ENCODE results near the gene SNRK. TPM values are rescaled to one million over a fixed set of nuclear protein-coding genes. Genes with fewer than 3 reads are reported as not detected.

SNRK gene
- total and polyA plus RNA-seq, 2 donors (not counting 3 experiments of a cell fraction or from before 2014, with no cell fraction given) = 43.3 to 99.9 TPM

- dilution Hi-C loops (cut with MboI; ENCODE audit: extremely low pct_ligation_motif_present, low sequenced_read_pairs) = no loop called here
- CTCF ChIA-PET = no interaction called here
- no peak for FAIRE-seq
These were observed 78.2 kb downstream of the SNRK start for GRCh38 chr3:43364494-43364893.

More at GRCh38 chr3:43364494-43364893, 78.2 kb downstream of the SNRK start:
- TF ChIP-seq POLR2AphosphoS5 (IDR thresholded peaks at IDR 0.05; ENCODE audit: insufficient read depth, low read depth, low read length) (no peak), CTCF (IDR thresholded peaks at IDR 0.05; ENCODE audit: extremely low read depth in 1 of 2, insufficient read depth in 1 of 2, low read depth in 1 of 2, low read length in 2 of 2) (no peak), FOS (IDR thresholded peaks at IDR 0.05; ENCODE audit: borderline replicate concordance, insufficient read depth, low read length) (no peak), MYC (IDR thresholded peaks at IDR 0.05; ENCODE audit: low read depth, low read length) (no peak), MAX (IDR thresholded peaks at IDR 0.05; ENCODE audit: insufficient read depth, insufficient read length) (no peak), JUN (IDR thresholded peaks at IDR 0.05; ENCODE audit: borderline replicate concordance, insufficient read depth, insufficient read length, low read depth) (no peak), GATA2 (IDR thresholded peaks at IDR 0.05; ENCODE audit: insufficient read depth, insufficient read length, low read depth, low read length) (no peak), POLR2A (IDR thresholded peaks at IDR 0.05; ENCODE audit: low read depth, low read length) (no peak)
- H3K9ac ChIP-seq (replicated peaks; ENCODE audit: extremely low read depth, insufficient read depth, low read length) = no peak overlapping the region
- no peaks in the 10 kb centered on the region for H4K20me1 ChIP-seq (replicated peaks; ENCODE audit: control insufficient read depth, extremely low read depth, insufficient read depth, low read length)
- peaks cover 0 to 4% of the 10 kb centered on the region in 2 experiments for H3K36me3 ChIP-seq (ENCODE audit: control insufficient read depth in 2 of 2, extremely low read depth in 1 of 2, insufficient read depth in 2 of 2, low read length in 2 of 2)
- H2AFZ ChIP-seq (ENCODE audit: low read depth, low read length) = no peak overlapping the region
- no peaks in the 10 kb centered on the region for H3K9me1 ChIP-seq (replicated peaks; ENCODE audit: control insufficient read depth, extremely low read depth, insufficient read depth, low read length)
- POLR2A ChIA-PET = interaction anchor here (0.6 kb wide), 1 partner anchor 134 kb away, joined by 6 read pairs; no protein-coding TSS in a partner anchor
- BruUV-seq (replicated peaks) = no TSS peak
- no peak overlapping the region for H3K4me2 ChIP-seq (ENCODE audit: insufficient read depth, low read length)
- intact Hi-C loops (cut with micrococcal nuclease) = no loop called here
- H3K79me2 ChIP-seq (ENCODE audit: control insufficient read depth, insufficient read depth, low read length) = no peaks in the 10 kb centered on the region
- no peaks in the 10 kb centered on the region for H3K4me1 ChIP-seq (ENCODE audit: control insufficient read depth, extremely low read depth, insufficient read depth, low read length)
- H3K4me3 ChIP-seq (replicated peaks in 1 of 3; ENCODE audit: insufficient read depth in 1 of 3, low read depth in 1 of 3, low read length in 3 of 3) = no peak overlapping the region
- H3K9me3 ChIP-seq (replicated peaks; ENCODE audit: control insufficient read depth, insufficient read depth, low read length) = no peaks in the 10 kb centered on the region
- DNase-seq (ENCODE audit: low read depth, low spot score) = no peak
- H3K27ac ChIP-seq (ENCODE audit: insufficient read depth, low read depth, low read length) = no peak overlapping the region
- no peaks in the 10 kb centered on the region for H3K27me3 ChIP-seq (ENCODE audit: control insufficient read depth in 2 of 2, insufficient read depth in 2 of 2, low read length in 2 of 2)

Measured in endothelial cell of umbilical vein (primary cell).